SK-N-SH treated with all-trans-retinoic acid at 6 μM for 48 hours (cell line): ENCODE measurements around the gene BRD1.

ENCODE experiments used
- ATAC-seq: fragments of 200-7000 bp; cut with Tn5 transposase; 3 replicates; pipeline ENCODE4 v1.9.1; 2020; ENCODE audit warnings: mild to moderate bottlenecking, moderate library complexity
- ARNTL ChIP-seq: fragments of 450-650 bp; formaldehyde crosslinking; IDR thresholded peaks from 2 replicates; pipeline ENCODE4 v1.5.0; 2020; ENCODE audit warnings: low read depth, mild to moderate bottlenecking, moderate library complexity, borderline replicate concordance
- BACH2 ChIP-seq: fragments of 250-450 bp; sonication (Bioruptor Pico); IDR thresholded peaks from 2 replicates; pipeline ENCODE4 v1.9.0; 2021; ENCODE audit warnings: mild to moderate bottlenecking, borderline replicate concordance
- CSDC2 ChIP-seq: fragments of 250-450 bp; sonication (Bioruptor Pico); IDR thresholded peaks from 2 replicates; pipeline ENCODE4 v1.5.0; 2020; ENCODE audit warnings: mild to moderate bottlenecking, moderate library complexity
- ESRRG ChIP-seq: fragments of 250-450 bp; sonication (Bioruptor Pico); IDR thresholded peaks from 2 replicates; pipeline ENCODE4 v1.6.1; 2021; ENCODE audit warnings: mild to moderate bottlenecking
- GLIS3 ChIP-seq: fragments of 250-450 bp; sonication (Bioruptor Pico); IDR thresholded peaks from 2 replicates; pipeline ENCODE4 v1.5.0; 2020; ENCODE audit warnings: mild to moderate bottlenecking, moderate library complexity
- ISL1 ChIP-seq: fragments of 250-450 bp; sonication (Bioruptor Pico); IDR thresholded peaks from 2 replicates; pipeline ENCODE4 v2.1.2; 2022; ENCODE audit warnings: mild to moderate bottlenecking, moderate library complexity
- OSR1 ChIP-seq: fragments of 250-450 bp; sonication (Bioruptor Pico); IDR thresholded peaks from 2 replicates; pipeline ENCODE4 v1.8.0; 2022; ENCODE audit warnings: moderate library complexity, mild to moderate bottlenecking, inconsistent platforms
- PPARA ChIP-seq: fragments of 250-450 bp; sonication (Bioruptor Pico); IDR thresholded peaks from 2 replicates; pipeline ENCODE4 v1.5.0; 2020; ENCODE audit warnings: mild to moderate bottlenecking, borderline replicate concordance
- TCF4 ChIP-seq: fragments of 250-450 bp; sonication (Bioruptor Pico); IDR thresholded peaks from 2 replicates; pipeline ENCODE4 v1.8.0; 2021; ENCODE audit warnings: mild to moderate bottlenecking, moderate library complexity, borderline replicate concordance
- TOX ChIP-seq: fragments of 250-450 bp; sonication (Bioruptor Pico); IDR thresholded peaks from 2 replicates; pipeline ENCODE4 v1.8.0; 2021; ENCODE audit warnings: mild to moderate bottlenecking, moderate library complexity, borderline replicate concordance
- ZC3H10 ChIP-seq: fragments of 250-450 bp; sonication (Bioruptor Pico); IDR thresholded peaks from 2 replicates; pipeline ENCODE4 v1.5.1; 2021; ENCODE audit warnings: mild to moderate bottlenecking, moderate library complexity
- ZFP3 ChIP-seq: fragments of 250-450 bp; sonication (Bioruptor Pico); IDR thresholded peaks from 2 replicates; pipeline ENCODE4 v1.5.0; 2020; ENCODE audit warnings: mild to moderate bottlenecking, moderate library complexity
- ZFP30 ChIP-seq: fragments of 450-650 bp; formaldehyde crosslinking; IDR thresholded peaks from 2 replicates; pipeline ENCODE4 v1.5.0; 2022; ENCODE audit warnings: mild to moderate bottlenecking, moderate library complexity
- ZNF565 ChIP-seq: fragments of 450-650 bp; formaldehyde crosslinking; conservative IDR thresholded peaks from 2 replicates; pipeline ENCODE4 v1.5.0; 2020; ENCODE audit warnings: low read depth, mild to moderate bottlenecking, moderate library complexity
- ZNF70 ChIP-seq: fragments of 450-650 bp; formaldehyde crosslinking; IDR thresholded peaks from 2 replicates; pipeline ENCODE4 v1.5.0; 2020; ENCODE audit warnings: mild to moderate bottlenecking, moderate library complexity
- TF ChIP-seq, protein P1 (sequence below): fragments of 250-450 bp; sonication (Bioruptor Pico); IDR thresholded peaks from 2 replicates; pipeline ENCODE4 v1.8.0; 2020; ENCODE audit warnings: mild to moderate bottlenecking, moderate library complexity, borderline replicate concordance
- TF ChIP-seq, protein P2 (sequence below): fragments of 250-450 bp; sonication (Bioruptor Pico); IDR thresholded peaks from 2 replicates; pipeline ENCODE4 v1.5.0; 2020; ENCODE audit warnings: mild to moderate bottlenecking, moderate library complexity
- TF ChIP-seq, protein P3 (sequence below): fragments of 250-450 bp; sonication (Bioruptor Pico); IDR thresholded peaks from 2 replicates; pipeline ENCODE4 v1.8.0; 2021; ENCODE audit warnings: low read depth, mild to moderate bottlenecking, moderate library complexity, borderline replicate concordance
- TF ChIP-seq, protein P4 (sequence below): fragments of 250-450 bp; sonication (Bioruptor Pico); IDR thresholded peaks from 2 replicates; pipeline ENCODE4 v1.5.1; 2021; ENCODE audit warnings: mild to moderate bottlenecking, moderate library complexity
- TF ChIP-seq, protein P5 (sequence below): fragments of 250-450 bp; sonication (Bioruptor Pico); IDR thresholded peaks from 2 replicates; pipeline ENCODE4 v1.5.1; 2020; ENCODE audit warnings: low read depth, mild to moderate bottlenecking, moderate library complexity

Gene BRD1

DNA sequence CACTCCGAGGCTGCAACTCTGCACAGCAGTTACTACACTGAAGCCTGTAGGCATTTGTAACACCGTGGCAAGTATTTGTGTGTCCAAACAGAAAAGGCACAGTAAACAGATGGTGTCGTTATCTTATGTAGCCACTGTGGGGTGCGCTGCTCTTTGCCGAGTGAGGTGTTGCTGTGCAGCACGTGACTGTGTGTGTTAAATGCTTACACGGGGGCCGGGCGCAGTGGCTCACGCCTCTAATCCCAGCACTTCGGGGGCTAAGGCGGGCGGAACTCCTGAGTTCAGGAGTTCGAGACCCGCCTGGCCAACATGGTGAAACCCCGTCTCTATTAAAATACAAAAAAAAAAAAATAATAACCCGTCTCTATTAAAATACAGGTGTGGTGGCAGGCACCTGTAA is 37.5 kb upstream of the BRD1 start (continued):
- TF ChIP-seq, protein P1, sequence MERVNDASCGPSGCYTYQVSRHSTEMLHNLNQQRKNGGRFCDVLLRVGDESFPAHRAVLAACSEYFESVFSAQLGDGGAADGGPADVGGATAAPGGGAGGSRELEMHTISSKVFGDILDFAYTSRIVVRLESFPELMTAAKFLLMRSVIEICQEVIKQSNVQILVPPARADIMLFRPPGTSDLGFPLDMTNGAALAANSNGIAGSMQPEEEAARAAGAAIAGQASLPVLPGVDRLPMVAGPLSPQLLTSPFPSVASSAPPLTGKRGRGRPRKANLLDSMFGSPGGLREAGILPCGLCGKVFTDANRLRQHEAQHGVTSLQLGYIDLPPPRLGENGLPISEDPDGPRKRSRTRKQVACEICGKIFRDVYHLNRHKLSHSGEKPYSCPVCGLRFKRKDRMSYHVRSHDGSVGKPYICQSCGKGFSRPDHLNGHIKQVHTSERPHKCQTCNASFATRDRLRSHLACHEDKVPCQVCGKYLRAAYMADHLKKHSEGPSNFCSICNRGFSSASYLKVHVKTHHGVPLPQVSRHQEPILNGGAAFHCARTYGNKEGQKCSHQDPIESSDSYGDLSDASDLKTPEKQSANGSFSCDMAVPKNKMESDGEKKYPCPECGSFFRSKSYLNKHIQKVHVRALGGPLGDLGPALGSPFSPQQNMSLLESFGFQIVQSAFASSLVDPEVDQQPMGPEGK: no peak
- TF ChIP-seq ESRRG (CRISPR knock-in tag): no peak
- TF ChIP-seq, all 23 proteins: peak for 0

DNA sequence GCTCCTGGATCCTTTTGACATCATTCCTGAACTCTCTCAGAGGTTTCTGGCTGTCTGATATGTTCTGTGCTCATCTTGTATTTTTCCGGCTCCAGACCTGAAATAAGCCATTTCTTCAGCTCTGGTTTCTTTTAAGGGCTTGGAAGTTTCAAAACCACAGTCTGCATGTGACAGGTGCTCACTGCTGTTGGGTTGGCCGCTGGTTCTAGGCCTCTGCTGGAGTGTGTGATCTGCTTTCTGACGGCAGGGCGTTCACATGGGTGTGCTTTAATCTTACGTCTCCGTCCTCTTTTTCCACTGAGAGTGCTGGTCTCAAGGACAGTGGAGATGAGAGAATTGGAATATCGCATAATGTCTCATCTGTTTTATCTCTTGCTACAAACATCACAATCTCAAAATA is 36.3 kb upstream of the BRD1 start:
- no peak for TF ChIP-seq ZC3H10 (CRISPR knock-in tag)
- no peak for TF ChIP-seq ESRRG (CRISPR knock-in tag)
- no peak for TF ChIP-seq ZFP3 (CRISPR knock-in tag)
- TF ChIP-seq ZFP30 (CRISPR knock-in tag): no peak
- TF ChIP-seq TCF4 (CRISPR knock-in tag): no peak
- no peak for TF ChIP-seq BACH2 (CRISPR knock-in tag)
- TF ChIP-seq ZNF565 (CRISPR knock-in tag): no peak
- TF ChIP-seq ARNTL (CRISPR knock-in tag): no peak
- no peak for TF ChIP-seq TOX
- TF ChIP-seq, protein P2, sequence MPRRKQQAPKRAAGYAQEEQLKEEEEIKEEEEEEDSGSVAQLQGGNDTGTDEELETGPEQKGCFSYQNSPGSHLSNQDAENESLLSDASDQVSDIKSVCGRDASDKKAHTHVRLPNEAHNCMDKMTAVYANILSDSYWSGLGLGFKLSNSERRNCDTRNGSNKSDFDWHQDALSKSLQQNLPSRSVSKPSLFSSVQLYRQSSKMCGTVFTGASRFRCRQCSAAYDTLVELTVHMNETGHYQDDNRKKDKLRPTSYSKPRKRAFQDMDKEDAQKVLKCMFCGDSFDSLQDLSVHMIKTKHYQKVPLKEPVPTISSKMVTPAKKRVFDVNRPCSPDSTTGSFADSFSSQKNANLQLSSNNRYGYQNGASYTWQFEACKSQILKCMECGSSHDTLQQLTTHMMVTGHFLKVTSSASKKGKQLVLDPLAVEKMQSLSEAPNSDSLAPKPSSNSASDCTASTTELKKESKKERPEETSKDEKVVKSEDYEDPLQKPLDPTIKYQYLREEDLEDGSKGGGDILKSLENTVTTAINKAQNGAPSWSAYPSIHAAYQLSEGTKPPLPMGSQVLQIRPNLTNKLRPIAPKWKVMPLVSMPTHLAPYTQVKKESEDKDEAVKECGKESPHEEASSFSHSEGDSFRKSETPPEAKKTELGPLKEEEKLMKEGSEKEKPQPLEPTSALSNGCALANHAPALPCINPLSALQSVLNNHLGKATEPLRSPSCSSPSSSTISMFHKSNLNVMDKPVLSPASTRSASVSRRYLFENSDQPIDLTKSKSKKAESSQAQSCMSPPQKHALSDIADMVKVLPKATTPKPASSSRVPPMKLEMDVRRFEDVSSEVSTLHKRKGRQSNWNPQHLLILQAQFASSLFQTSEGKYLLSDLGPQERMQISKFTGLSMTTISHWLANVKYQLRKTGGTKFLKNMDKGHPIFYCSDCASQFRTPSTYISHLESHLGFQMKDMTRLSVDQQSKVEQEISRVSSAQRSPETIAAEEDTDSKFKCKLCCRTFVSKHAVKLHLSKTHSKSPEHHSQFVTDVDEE: no peak
- TF ChIP-seq ZNF70 (CRISPR knock-in tag): no peak
- no peak for TF ChIP-seq OSR1 (CRISPR knock-in tag)
- TF ChIP-seq, protein P3, sequence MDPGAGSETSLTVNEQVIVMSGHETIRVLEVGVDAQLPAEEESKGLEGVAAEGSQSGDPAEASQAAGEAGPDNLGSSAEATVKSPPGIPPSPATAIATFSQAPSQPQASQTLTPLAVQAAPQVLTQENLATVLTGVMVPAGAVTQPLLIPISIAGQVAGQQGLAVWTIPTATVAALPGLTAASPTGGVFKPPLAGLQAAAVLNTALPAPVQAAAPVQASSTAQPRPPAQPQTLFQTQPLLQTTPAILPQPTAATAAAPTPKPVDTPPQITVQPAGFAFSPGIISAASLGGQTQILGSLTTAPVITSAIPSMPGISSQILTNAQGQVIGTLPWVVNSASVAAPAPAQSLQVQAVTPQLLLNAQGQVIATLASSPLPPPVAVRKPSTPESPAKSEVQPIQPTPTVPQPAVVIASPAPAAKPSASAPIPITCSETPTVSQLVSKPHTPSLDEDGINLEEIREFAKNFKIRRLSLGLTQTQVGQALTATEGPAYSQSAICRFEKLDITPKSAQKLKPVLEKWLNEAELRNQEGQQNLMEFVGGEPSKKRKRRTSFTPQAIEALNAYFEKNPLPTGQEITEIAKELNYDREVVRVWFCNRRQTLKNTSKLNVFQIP (CRISPR knock-in tag): no peak
- no peak for TF ChIP-seq PPARA (CRISPR knock-in tag)
- TF ChIP-seq ISL1 (CRISPR knock-in tag): no peak
- ATAC-seq: no peak

DNA sequence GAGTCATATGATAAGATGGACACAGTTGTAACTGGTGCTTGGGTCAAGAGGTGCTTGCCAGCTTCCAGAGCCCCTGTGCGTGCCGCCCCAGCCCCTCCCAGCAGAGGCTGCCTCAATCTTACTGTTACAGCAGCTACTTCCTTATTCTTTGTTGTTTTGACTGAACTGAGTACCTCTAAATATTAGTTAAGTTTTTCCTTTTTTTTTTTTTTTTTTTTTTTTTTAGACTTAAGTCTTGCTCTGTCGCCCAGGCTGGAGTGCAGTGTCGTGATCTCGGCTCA is 34.8 kb upstream of the BRD1 start:
- no peak for ATAC-seq
- TF ChIP-seq TOX: no peak

DNA sequence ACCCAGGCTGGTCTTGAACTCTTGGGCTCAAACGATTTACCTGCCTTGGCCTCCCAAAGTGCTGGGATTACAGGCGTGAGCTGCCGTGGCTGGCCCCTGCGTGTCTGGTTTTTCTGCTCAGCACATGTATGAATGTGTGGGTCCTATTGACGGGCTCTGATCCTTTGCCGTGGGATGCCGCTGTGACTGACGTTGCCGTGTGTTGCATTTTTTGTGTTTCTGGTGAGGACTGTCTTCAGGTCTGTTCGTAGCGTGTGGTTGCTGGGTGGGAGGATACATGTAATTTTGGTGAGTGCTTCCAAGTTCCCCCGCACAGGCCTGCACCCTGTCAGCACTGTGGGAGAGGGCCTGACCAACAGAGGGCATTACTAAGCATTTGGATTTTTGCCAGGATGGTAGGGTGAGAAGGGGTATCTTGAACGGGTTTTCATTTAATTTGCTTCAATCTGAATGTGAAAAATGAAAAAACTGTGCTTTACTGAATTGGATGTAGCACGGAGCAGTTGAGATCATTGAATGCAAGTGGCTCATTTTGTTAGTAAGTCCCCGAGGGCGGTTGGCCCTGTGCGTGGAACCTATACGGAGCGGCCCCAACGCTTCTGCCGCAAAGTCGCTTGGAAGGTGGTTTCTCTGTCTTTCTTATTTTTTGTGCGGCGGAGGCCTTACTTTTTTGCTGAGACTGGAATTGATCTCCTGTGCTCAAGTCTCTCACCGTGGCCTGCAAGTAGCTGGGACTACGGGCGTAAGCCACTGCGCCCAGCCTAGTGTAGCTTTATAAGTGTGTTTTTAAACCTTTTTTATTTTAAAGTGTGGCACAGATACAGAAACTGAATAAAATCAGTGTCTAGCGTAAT is 34.2 kb upstream of the BRD1 start:
- peak; percentile 30; the same call in 2 of the 3 replicates for ATAC-seq
- TF ChIP-seq GLIS3 (CRISPR knock-in tag): no peak
- TF ChIP-seq, protein P1: no peak
- TF ChIP-seq, protein P2: no peak
- TF ChIP-seq, protein P4, sequence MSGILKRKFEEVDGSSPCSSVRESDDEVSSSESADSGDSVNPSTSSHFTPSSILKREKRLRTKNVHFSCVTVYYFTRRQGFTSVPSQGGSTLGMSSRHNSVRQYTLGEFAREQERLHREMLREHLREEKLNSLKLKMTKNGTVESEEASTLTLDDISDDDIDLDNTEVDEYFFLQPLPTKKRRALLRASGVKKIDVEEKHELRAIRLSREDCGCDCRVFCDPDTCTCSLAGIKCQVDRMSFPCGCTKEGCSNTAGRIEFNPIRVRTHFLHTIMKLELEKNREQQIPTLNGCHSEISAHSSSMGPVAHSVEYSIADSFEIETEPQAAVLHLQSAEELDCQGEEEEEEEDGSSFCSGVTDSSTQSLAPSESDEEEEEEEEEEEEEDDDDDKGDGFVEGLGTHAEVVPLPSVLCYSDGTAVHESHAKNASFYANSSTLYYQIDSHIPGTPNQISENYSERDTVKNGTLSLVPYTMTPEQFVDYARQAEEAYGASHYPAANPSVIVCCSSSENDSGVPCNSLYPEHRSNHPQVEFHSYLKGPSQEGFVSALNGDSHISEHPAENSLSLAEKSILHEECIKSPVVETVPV (CRISPR knock-in tag): no peak
- no peak for TF ChIP-seq ARNTL (CRISPR knock-in tag)
- TF ChIP-seq, protein P5, sequence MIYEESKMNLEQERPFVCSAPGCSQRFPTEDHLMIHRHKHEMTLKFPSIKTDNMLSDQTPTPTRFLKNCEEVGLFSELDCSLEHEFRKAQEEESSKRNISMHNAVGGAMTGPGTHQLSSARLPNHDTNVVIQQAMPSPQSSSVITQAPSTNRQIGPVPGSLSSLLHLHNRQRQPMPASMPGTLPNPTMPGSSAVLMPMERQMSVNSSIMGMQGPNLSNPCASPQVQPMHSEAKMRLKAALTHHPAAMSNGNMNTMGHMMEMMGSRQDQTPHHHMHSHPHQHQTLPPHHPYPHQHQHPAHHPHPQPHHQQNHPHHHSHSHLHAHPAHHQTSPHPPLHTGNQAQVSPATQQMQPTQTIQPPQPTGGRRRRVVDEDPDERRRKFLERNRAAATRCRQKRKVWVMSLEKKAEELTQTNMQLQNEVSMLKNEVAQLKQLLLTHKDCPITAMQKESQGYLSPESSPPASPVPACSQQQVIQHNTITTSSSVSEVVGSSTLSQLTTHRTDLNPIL: no peak
- no peak for TF ChIP-seq PPARA (CRISPR knock-in tag)
- TF ChIP-seq ZFP3 (CRISPR knock-in tag): no peak
- TF ChIP-seq ZNF70 (CRISPR knock-in tag): no peak
- TF ChIP-seq ISL1 (CRISPR knock-in tag): no peak
- no peak for TF ChIP-seq CSDC2 (CRISPR knock-in tag)
- no peak for TF ChIP-seq ESRRG (CRISPR knock-in tag)
- TF ChIP-seq ZNF565 (CRISPR knock-in tag): no peak
- no peak for TF ChIP-seq BACH2 (CRISPR knock-in tag)
